HG03060 (cell line): ENCODE data around the gene OR52J3.
"Not testable (repeated sequence)": the region's sequence is repeated elsewhere in the genome, so short reads cannot be mapped to it uniquely, and the experiment has no call there.

ENCODE experiments used
- ATAC-seq: cut with Tn5 transposase; IDR thresholded peaks from one replicate; pipeline ENCODE4 v1.9.1; 2021; ENCODE audit warnings: low read depth, moderate number of reproducible peaks; ENCODE audit not compliant: unreplicated experiment

Gene OR52J3

DNA sequence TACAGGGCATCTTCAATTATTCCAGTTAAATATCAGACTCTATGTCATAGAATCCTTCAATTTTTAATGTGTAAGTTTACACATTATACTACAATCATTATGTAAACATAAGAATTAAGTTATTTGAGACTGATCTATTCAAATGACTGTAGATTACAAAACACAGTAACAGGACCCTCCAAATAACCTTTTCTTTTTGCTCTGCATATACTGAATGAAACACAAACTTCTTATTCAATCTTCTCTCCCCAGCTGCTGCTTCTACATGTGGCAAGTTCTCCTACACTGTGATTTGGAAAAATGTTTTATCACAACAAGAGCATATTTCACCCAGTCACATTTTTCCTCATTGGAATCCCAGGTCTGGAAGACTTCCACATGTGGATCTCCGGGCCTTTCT is at the start of gene OR52J3:
OR52J3 (plus strand) TSS at position 301 of the 400 bp plus-strand sequence; CDS start at position 301, 0 bp downstream.
- no peak for ATAC-seq

DNA sequence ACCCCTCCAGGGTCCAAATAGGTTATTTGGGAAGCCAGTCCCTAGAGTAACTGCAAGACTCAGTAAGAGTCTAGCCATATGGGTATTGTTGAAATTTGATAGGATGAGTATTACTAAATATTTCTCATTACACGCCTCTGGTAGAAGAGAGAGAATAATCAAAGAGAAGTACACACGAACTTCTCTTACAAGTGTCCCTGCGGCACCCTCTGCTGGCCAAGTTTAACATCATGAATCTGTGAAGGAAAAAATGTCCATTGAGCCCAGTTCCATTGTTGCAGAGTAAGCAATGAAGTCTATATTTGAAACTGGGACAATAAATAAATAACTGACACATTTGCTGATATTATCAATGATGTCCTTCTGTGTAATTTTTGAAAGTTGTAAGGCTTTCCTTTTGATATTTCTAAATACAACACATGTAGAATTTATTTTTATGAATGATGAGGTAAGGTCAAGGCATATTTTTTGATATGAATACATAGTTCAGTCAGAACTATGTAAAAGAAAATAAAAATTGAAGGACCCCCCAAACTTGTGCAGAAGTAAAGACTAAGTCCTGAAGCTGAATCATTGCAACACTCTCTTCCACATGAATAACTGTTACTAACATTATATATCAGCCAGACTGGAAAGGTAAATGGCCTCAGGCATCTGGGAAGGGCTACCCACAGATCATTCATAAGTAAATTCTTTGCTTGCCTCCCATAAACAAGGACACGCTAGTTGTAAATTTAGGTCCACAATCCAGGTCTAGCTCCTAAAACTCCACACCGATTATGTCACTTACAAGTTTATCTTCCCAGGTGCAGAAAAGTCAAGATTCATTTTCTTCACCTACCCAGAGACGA is 41.7 kb upstream of the OR52J3 start:
- ATAC-seq = no peak

DNA sequence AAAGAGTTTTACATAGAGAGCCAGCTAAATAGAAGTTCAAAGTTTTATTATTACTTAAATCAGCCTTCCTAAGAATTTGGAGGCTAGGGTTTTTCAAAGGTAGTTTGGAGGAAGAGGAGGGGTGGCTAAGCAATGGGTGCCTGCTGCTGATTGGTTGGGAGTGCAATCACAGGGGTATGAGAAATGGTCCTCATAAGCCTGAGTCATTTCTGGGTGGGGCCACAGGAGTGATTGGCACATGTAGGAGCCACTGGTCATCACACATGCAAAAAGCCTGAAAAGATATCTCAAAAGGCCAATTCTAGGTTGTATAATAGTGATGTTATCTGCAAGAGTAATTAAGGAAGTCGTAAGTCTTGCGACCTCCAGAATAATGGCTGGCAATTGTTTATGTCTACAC is 38.8 kb upstream of the OR52J3 start:
- ATAC-seq = no peak

DNA sequence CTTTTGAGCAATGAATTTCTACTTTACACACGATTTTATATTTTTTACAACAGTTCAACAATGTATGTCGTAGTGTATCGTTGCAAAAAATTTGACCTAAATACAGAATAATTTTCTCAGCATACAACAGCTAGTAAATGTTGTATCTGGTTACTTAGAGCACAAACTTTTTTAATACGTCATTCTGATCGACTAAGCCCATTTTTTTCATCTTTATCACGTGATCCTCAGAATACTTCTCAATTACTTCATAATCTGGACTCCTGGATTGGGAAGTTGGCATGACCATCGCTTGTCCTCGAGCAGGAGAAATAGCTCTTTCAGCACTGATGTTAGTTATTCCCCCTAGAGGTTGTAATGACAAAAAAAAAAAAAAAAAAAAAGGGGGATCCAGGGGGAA is 35.1 kb upstream of the OR52J3 start:
- ATAC-seq = no peak

DNA sequence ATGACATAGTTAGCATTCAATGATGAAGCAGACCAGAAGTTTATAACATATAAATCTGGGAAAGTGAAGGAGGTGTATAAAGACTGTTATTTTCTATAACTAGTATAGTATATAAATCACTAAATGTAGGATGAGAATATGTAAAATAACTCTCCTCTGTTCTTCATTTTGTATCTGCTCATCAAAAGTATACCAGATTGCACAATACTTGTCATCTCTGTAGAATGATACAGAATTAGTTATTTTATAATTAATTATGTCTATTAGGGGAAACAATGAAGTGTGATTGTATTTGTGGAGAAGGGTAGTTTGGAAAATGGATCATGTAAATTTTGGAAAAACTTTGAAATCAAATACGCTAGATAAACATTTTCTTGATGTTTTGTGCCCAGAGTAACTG is 33.3 kb upstream of the OR52J3 start:
- no peak for ATAC-seq

- no peak for ATAC-seq
These were observed 24.3 kb upstream of the OR52J3 start for GRCh38 chr11:5021996-5022395.

DNA sequence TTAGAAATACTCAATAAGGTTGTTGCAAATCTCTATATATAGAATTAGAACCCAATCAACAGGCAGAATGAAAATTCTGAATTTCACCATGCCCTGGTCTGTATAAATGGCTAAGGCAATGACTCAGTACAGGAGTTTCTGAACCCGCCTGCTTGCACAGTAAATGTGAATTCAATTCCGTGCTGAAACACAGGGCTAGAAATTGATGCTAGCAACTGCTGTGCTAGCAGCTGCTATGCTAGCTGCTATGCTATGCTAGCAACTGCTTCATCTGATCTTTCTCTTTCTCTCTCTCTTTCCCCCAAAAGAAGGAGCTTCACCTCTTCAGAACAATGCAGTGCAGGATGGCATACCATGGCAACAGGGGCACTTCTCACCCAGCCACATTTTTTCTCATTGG is 9.7 kb upstream of the OR52J3 start:
- ATAC-seq = no peak

DNA sequence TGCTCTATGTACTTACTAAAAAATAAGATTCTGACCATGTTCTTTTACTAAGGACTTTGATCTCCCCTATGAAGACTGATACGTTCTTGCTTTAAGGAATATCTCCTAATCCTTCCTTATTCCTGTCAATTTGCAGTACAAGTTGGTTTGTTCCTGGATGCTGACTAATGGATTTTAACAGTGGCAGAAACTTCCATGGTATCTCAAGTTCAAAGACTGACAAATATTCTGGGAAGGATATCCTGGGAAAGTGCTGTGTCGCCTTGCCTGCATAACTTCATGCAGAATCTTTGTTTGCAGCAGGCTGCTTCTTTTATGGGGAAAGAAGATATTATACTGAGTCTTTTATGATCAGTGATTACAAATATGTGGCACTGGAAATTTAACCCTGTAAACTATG is 8.4 kb upstream of the OR52J3 start:
- ATAC-seq = no peak

DNA sequence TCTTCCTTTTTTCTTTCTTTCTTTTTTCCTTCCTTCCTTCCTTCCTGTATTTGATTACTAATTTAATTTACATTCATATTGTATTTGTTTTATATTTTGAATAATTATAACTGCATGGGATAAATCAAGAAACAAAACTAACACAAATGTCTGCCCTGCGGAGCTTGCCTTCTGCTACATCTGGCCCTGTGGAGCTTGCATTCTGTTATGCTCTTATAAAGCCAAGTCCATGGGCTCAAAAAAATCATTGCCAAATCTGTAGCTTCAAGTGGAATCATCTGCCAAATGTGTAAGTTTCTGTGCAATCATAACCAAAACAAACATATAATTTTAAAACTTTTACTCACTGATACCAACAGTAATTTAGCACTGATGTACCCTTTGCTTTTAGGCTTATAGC is 8.0 kb upstream of the OR52J3 start:
- no peak for ATAC-seq

GRCh38 chr11:5040876-5041275 is 5.5 kb upstream of the OR52J3 start:
- no peak for ATAC-seq

- no peak for ATAC-seq
These were observed 4.2 kb upstream of the OR52J3 start for GRCh38 chr11:5042091-5042490.

- no peak for ATAC-seq
These were observed 2.9 kb upstream of the OR52J3 start for GRCh38 chr11:5043380-5043779.

DNA sequence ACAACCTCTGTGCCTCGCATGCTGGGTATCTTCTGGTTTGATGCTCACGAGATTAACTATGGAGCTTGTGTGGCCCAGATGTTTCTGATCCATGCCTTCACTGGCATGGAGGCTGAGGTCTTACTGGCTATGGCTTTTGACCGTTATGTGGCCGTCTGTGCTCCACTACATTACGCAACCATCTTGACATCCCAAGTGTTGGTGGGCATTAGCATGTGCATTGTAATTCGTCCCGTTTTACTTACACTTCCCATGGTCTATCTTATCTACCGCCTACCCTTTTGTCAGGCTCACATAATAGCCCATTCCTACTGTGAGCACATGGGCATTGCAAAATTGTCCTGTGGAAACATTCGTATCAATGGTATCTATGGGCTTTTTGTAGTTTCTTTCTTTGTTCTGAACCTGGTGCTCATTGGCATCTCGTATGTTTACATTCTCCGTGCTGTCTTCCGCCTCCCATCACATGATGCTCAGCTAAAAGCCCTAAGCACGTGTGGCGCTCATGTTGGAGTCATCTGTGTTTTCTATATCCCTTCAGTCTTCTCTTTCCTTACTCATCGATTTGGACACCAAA is 516 bp downstream of the OR52J3 start:
- ATAC-seq = no peak

DNA sequence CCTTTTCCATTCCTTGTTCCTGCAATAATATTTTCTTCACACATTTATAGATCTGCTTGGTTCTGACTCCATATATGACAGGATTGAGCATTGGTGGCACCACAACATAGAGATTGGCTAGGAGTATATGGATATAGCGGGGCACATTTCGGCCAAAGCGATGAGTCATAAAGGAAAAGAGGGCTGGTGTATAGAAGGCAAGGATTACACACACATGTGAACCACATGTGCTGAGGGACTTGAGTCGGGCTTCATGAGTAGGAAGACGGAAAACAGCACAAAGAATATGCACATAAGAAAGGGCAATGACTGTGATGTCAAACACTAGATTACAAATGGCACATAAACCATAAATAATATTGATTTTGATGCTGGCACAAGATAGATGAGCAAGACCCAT is 12.4 kb downstream of the OR52J3 start:
- not testable (repeated sequence) for ATAC-seq

DNA sequence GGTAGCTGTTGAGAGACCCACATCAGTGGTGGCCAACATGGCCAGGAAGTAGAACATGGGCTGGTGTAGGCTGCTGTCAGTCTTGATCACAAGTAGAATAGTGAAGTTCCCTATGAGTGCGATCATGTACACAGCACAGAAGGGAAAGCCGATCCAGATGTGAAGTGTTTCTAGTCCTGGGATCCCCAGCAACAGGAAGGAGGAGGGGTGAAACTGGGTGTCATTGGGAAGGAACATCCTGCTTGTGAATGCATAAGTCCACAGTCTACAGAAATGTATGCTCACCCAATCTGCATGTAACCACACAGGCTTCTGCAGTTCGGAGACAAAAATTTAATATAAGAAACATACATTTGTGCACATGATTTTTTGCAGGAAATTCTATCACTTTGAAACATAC is 13.1 kb downstream of the OR52J3 start, which contains the start of gene OR52E2:
OR52E2 (minus strand) TSS at position 237 of the 400 bp plus-strand sequence; CDS start at position 237, 0 bp downstream.
- ATAC-seq = no peak

DNA sequence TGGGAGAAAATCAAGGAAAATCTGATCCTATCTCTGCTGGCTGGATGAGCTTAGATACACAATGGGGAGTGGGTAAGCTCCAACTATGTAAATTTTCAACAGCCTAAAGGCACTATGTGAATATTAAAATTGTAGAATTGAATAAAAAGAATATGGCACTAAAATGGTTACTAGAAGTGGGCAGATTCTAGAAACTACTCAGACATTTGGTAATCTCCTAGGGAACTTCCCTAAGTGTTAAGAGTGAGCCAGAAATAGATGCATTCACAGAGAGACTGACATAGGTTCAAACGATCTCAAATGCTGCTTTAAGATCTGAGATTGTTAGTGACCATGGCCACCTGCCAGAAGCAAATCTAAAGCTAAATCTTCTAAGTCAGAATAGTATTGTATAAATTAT is 18.7 kb downstream of the OR52J3 start:
- no peak for ATAC-seq

DNA sequence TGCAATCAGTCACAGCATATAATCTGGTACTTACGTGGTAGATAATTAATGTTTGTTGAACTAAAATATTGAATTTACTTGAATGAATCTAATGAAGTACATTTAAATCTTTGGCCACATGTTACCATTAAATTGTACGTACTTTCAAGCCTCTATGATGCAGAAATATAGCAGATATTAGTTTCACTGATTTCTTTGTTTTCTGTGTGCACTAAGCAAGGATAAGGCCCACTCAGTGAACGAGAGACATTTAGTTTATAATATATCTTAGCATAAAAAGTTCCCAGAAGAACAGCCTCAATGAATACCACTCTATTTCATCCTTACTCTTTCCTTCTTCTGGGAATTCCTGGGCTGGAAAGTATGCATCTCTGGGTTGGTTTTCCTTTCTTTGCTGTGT is 22.9 kb downstream of the OR52J3 start, which contains the start of gene OR52E1:
OR52E1 (plus strand) TSS at position 301 of the 400 bp plus-strand sequence.
- no peak for ATAC-seq

- ATAC-seq = no peak
These were observed 25.5 kb downstream of the OR52J3 start for GRCh38 chr11:5071799-5072198.

DNA sequence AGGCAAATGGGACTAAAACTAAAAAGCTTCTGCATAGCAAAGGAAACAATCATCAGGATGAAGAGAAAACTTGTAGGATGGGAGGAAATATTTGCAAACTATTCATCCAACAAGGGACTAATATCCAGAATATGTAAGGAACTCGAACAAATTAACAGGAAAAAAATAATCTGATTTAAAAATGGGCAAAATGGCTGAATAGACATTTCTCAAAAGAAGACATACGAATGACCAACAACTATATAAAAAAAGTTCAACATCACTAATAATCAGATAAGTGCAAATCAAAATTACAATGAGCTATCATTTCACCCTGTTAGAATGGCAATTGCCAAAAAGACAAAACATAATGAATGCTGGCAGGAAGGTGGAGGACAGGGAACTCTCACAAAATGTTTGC is 35.1 kb downstream of the OR52J3 start:
- no peak for ATAC-seq

GRCh38 chr11:5083602-5084001 is 37.3 kb downstream of the OR52J3 start:
- no peak for ATAC-seq

GRCh38 chr11:5088556-5088955 is 42.2 kb downstream of the OR52J3 start:
- ATAC-seq = no peak

DNA sequence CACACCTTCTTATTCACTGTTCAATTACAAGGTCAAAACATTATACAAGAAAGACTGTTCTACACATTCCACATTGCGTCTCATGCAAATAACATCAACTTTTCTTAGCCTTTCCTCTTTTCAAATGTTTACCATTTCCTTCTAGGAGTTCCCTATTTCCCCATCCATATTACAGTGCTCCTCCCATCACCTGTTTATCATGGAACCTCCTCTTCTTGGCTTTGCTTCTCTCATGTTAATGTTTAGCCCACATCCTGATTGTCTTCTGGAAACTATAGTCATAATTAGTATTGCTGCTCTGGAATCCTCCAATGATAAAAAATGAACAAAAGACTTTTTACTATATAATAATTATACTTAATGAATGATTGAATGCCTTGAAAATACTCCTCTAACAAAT is 44.3 kb downstream of the OR52J3 start:
- no peak for ATAC-seq
